Measurements from ENCODE around the gene AHCTF1.

Gene AHCTF1

GRCh38 chr1:246809473-246809872, 122.3 kb downstream of the AHCTF1 start:
- no peaks in the 10 kb centered on the region for H3K9me2 ChIP-seq (replicated peaks; ENCODE audit: insufficient read depth, low read length)
- no peak overlapping the region for H3K4me3 ChIP-seq (ENCODE audit: insufficient read depth, low read length, poor library complexity, severe bottlenecking)
- no peaks in the 10 kb centered on the region for H3K36me3 ChIP-seq (ENCODE audit: low read length)
- no peaks in the 10 kb centered on the region for H3K9me3 ChIP-seq (ENCODE audit: insufficient read depth, low read length)
- no peaks in the 10 kb centered on the region for H3K79me2 ChIP-seq (ENCODE audit: insufficient read depth, low read length)
- no peak overlapping the region for H3K4me2 ChIP-seq (ENCODE audit: low read depth, low read length, poor library complexity, severe bottlenecking)
- no peak overlapping the region for H3K27ac ChIP-seq (ENCODE audit: low read depth, low read length)
- no peak overlapping the region for H3K9ac ChIP-seq (ENCODE audit: low read length)
- H2AFZ ChIP-seq (ENCODE audit: low read depth, low read length, severe bottlenecking) = no peak overlapping the region
- TF ChIP-seq CTCF (IDR thresholded peaks at IDR 0.05; ENCODE audit: insufficient read depth, low read length, poor library complexity, severe bottlenecking) (no peak), EZH2phosphoT487 (conservative IDR thresholded peaks at IDR 0.05; ENCODE audit: low read length) (no peak)
- no peaks in the 10 kb centered on the region for H4K20me1 ChIP-seq (ENCODE audit: low read depth, low read length)
- H3K27me3 ChIP-seq (ENCODE audit: low read length) = no peaks in the 10 kb centered on the region
- H3F3A ChIP-seq (ENCODE audit: insufficient read depth) = no peaks in the 10 kb centered on the region

DNA sequence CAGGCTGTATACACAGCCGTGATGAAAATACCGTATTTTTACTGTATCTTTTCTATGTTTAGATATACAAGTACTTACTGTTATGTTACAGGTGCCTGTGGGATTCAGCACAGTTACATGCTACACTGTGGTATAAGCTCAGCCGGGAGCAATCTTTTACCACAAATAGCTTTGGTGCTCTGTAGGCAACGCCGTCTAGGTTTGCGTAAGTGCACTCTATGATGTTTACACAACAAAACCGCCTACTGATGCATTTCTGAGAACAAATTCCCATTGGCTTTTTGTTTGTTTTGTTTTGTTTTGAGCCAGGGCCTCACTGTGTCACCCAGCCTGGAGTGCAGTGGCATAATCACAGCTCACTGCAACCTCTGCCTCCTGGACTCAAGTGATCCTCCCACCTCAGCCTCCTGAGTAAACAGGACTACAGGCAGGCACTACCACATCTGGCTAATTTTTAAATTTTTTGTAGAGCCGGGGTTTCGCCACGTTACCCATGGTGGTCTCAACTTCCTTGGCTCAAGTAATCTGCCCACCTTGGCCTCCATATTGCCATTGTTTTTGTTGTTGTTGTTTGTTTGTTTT, 126.5 kb downstream of the AHCTF1 start:
- TF ChIP-seq EZH2phosphoT487 (conservative IDR thresholded peaks at IDR 0.05; ENCODE audit: low read length) = no peak
- no peak for TF ChIP-seq CTCF (IDR thresholded peaks at IDR 0.05; ENCODE audit: insufficient read depth, low read length, poor library complexity, severe bottlenecking)

DNA sequence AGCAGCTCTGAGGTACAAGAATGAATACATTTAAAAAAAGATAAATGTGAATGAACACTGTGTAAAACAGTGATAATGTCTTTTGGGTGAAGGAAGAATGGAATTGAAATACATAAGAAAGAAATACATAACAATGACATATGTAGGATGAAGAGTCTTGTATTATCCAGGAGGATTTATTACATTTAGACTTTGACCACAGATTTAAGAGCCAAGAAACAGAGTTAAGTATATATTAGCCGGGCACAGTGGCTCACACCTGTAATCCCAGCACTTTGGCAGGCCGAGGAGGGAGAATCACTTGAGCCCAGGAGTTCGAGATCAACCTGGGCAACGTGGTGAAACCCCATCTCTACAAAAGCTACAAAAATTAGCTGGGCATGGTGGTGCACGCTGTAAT, 127.9 kb downstream of the AHCTF1 start:
- H3K9me2 ChIP-seq (replicated peaks; ENCODE audit: insufficient read depth, low read length) = no peaks in the 10 kb centered on the region
- H3K9me3 ChIP-seq (ENCODE audit: insufficient read depth, low read length) = no peaks in the 10 kb centered on the region
- no peak overlapping the region for H2AFZ ChIP-seq (ENCODE audit: low read depth, low read length, severe bottlenecking)
- H3K4me3 ChIP-seq (ENCODE audit: insufficient read depth, low read length, poor library complexity, severe bottlenecking) = no peak overlapping the region
- H3K36me3 ChIP-seq (ENCODE audit: low read length) = no peaks in the 10 kb centered on the region
- no peaks in the 10 kb centered on the region for H3K27me3 ChIP-seq (ENCODE audit: low read length)
- no peaks in the 10 kb centered on the region for H3F3A ChIP-seq (ENCODE audit: insufficient read depth)
- no peaks in the 10 kb centered on the region for H3K79me2 ChIP-seq (ENCODE audit: insufficient read depth, low read length)
- H3K9ac ChIP-seq (ENCODE audit: low read length) = no peak overlapping the region
- no peak overlapping the region for H3K4me2 ChIP-seq (ENCODE audit: low read depth, low read length, poor library complexity, severe bottlenecking)
- no peak overlapping the region for H3K27ac ChIP-seq (ENCODE audit: low read depth, low read length)
- TF ChIP-seq CTCF (IDR thresholded peaks at IDR 0.05; ENCODE audit: insufficient read depth, low read length, poor library complexity, severe bottlenecking) (no peak), EZH2phosphoT487 (conservative IDR thresholded peaks at IDR 0.05; ENCODE audit: low read length) (no peak)
- no peaks in the 10 kb centered on the region for H4K20me1 ChIP-seq (ENCODE audit: low read depth, low read length)

More for the DNA sequence above, 126.5 kb downstream of the AHCTF1 start:
- Histone ChIP-seq H3K9me2 (replicated peaks; ENCODE audit: insufficient read depth, low read length) (no peaks in the 10 kb centered on the region), H4K20me1 (ENCODE audit: low read depth, low read length) (no peaks in the 10 kb centered on the region), H3K27ac (ENCODE audit: low read depth, low read length) (no peak overlapping the region), H3K9me3 (ENCODE audit: insufficient read depth, low read length) (no peaks in the 10 kb centered on the region), H3K4me2 (ENCODE audit: low read depth, low read length, poor library complexity, severe bottlenecking) (no peak overlapping the region), H3K79me2 (ENCODE audit: insufficient read depth, low read length) (no peaks in the 10 kb centered on the region), H3K36me3 (ENCODE audit: low read length) (no peaks in the 10 kb centered on the region), H3K4me3 (ENCODE audit: insufficient read depth, low read length, poor library complexity, severe bottlenecking) (no peak overlapping the region), H2AFZ (ENCODE audit: low read depth, low read length, severe bottlenecking) (no peak overlapping the region), H3K9ac (ENCODE audit: low read length) (no peak overlapping the region), H3K27me3 (ENCODE audit: low read length) (no peaks in the 10 kb centered on the region), H3F3A (ENCODE audit: insufficient read depth) (no peaks in the 10 kb centered on the region)

Measured in SU-DHL-6 (cell line).